A549 (cell line): ENCODE measurements around the gene TBX18. TPM values are rescaled to one million over a fixed set of nuclear protein-coding genes. Genes with fewer than 3 reads are reported as not detected.

Experiments used
- ATAC-seq, 2 experiments: fragments of 200-7000 bp in 1 of 2; fragments of >200 bp in 1 of 2; cut with Nextera tagmentation in 1 of 2; cut with Tn5 transposase in 1 of 2; 3 replicates each; pipeline versions ENCODE4 v1.8.0 to v1.9.1; 2018 to 2020; ENCODE audit warnings: mild to moderate bottlenecking in 1 of 2, moderate library complexity in 1 of 2
- CTCF ChIA-PET: fragments of 300-600 bp; sonication (Branson Sonifier 250); formaldehyde crosslinking; extraction: SDS; loops from one replicate; lab custom pipeline; 2021; ENCODE audit warnings: antibody characterized with exemption, inconsistent platforms; lab: Yijun Ruan, JAX
- POLR2A ChIA-PET: fragments of 350-600 bp; formaldehyde crosslinking; extraction: SDS; loops from one replicate; lab custom pipeline; 2021; ENCODE audit warnings: antibody characterized with exemption, inconsistent platforms; lab: Yijun Ruan, JAX
- DNase-seq, 2 experiments: peaks; one replicate each; pipeline versions ENCODE4 v3.0.0 to v3.0.0-alpha.2; 2011 to 2016; ENCODE audit warnings: low read depth in 1 of 2, low spot score in 1 of 2
- FAIRE-seq: peaks from 2 replicates; lab custom pipeline; 2011; peaks lifted over from hg19 to GRCh38; lab: Jason Lieb, UNC
- H3K27ac ChIP-seq, 2 experiments: fragments of >200 bp; sonication (Bioruptor Twin); formaldehyde crosslinking; 3 replicates each; pipeline ENCODE4 v1.5.1; 2016 to 2017
- H3K4me1 ChIP-seq: fragments of >200 bp; sonication (Bioruptor Twin); formaldehyde crosslinking; 3 replicates; pipeline ENCODE4 v1.6.1; 2016
- H3K4me2 ChIP-seq: fragments of >200 bp; sonication (Bioruptor Twin); formaldehyde crosslinking; 3 replicates; pipeline ENCODE4 v1.6.1; 2016
- H3K4me3 ChIP-seq: fragments of >200 bp; sonication (Bioruptor Twin); formaldehyde crosslinking; 3 replicates; pipeline ENCODE4 v1.5.1; 2016
- H3K9me3 ChIP-seq: fragments of >200 bp; sonication (Bioruptor Twin); formaldehyde crosslinking; 3 replicates; pipeline ENCODE4 v1.6.1; 2016
- CBX2 ChIP-seq: fragments of 200-600 bp; sonication (generic); IDR thresholded peaks from 2 replicates; pipeline ENCODE4 v1.6.1; 2016; ENCODE audit warnings: low read depth, mild to moderate bottlenecking, borderline replicate concordance
- CBX8 ChIP-seq: fragments of 200-600 bp; sonication (generic); IDR thresholded peaks from 2 replicates; pipeline ENCODE4 v1.6.1; 2016
- CHD4 ChIP-seq: fragments of 200-600 bp; sonication (generic); IDR thresholded peaks from 2 replicates; pipeline ENCODE4 v1.6.1; 2016; ENCODE audit warnings: antibody characterized with exemption, mild to moderate bottlenecking, borderline replicate concordance
- E2F6 ChIP-seq: IDR thresholded peaks from 2 replicates; pipeline ENCODE4 v1.6.1; 2012; ENCODE audit warnings: low read depth, borderline replicate concordance
- FOSB ChIP-seq: fragments of 250-450 bp; sonication (Bioruptor Pico); IDR thresholded peaks from 2 replicates; pipeline ENCODE4 v1.5.0; 2020; ENCODE audit warnings: mild to moderate bottlenecking, moderate library complexity
- FOSL2 ChIP-seq, 2 experiments: fragments of 450-650 bp in 1 of 2; fragments of >200 bp in 1 of 2; sonication (Bioruptor Twin) in 1 of 2; formaldehyde crosslinking; IDR thresholded peaks; 2 replicates each; pipeline versions ENCODE4 v1.5.0 to v1.6.1; 2016 to 2020; ENCODE audit warnings: mild to moderate bottlenecking in 1 of 2, moderate library complexity in 1 of 2
- FOXS1 ChIP-seq: fragments of 250-450 bp; sonication (Bioruptor Pico); IDR thresholded peaks from 2 replicates; pipeline ENCODE4 v1.5.0; 2020; ENCODE audit warnings: mild to moderate bottlenecking, moderate library complexity
- GATA3 ChIP-seq: IDR thresholded peaks from 2 replicates; pipeline ENCODE4 v1.6.1; 2012; ENCODE audit warnings: borderline replicate concordance
- HOXB5 ChIP-seq: fragments of 250-450 bp; sonication (Bioruptor Pico); IDR thresholded peaks from 2 replicates; pipeline ENCODE4 v1.5.0; 2020; ENCODE audit warnings: mild to moderate bottlenecking, moderate library complexity
- JUN ChIP-seq, 2 experiments: fragments of >200 bp; sonication (Bioruptor Twin); formaldehyde crosslinking; IDR thresholded peaks; 2 replicates in 1 of 2; 3 replicates in 1 of 2; pipeline ENCODE4 v1.6.1; 2016 to 2017
- JUNB ChIP-seq: fragments of >200 bp; sonication (Bioruptor Twin); formaldehyde crosslinking; IDR thresholded peaks from 2 replicates; pipeline ENCODE4 v1.6.1; 2016
- PHF8 ChIP-seq: fragments of 200-600 bp; sonication (generic); IDR thresholded peaks from 2 replicates; pipeline ENCODE4 v1.6.1; 2016; ENCODE audit warnings: low read depth, mild to moderate bottlenecking, antibody characterized with exemption, moderate library complexity, borderline replicate concordance
- POLR2A ChIP-seq: IDR thresholded peaks from 2 replicates; pipeline ENCODE4 v1.6.1; 2012; ENCODE audit warnings: mild to moderate bottlenecking, low read length
- RCOR1 ChIP-seq: fragments of 150-350 bp; IDR thresholded peaks from 2 replicates; pipeline ENCODE4 v1.6.1; 2014; ENCODE audit warnings: antibody characterized with exemption, low read length, low read depth
- REST ChIP-seq: fragments of 200-600 bp; sonication (generic); IDR thresholded peaks from 2 replicates; pipeline ENCODE4 v1.6.1; 2016; ENCODE audit warnings: antibody characterized with exemption, mild to moderate bottlenecking, moderate library complexity
- SMC3 ChIP-seq: fragments of >200 bp; sonication (Bioruptor Twin); formaldehyde crosslinking; IDR thresholded peaks from 3 replicates; pipeline ENCODE4 v1.6.1; 2018; ENCODE audit warnings: inconsistent platforms
- TFCP2L1 ChIP-seq: fragments of 250-450 bp; sonication (Bioruptor Pico); IDR thresholded peaks from 2 replicates; pipeline ENCODE4 v1.5.0; 2021; ENCODE audit warnings: mild to moderate bottlenecking
- USF2 ChIP-seq: fragments of 450-650 bp; IDR thresholded peaks from 2 replicates; pipeline ENCODE4 v1.6.1; 2014; ENCODE audit warnings: antibody characterized with exemption
- ZNF302 ChIP-seq: fragments of 250-450 bp; sonication (Bioruptor Pico); IDR thresholded peaks from 2 replicates; pipeline ENCODE4 v1.9.0; 2021; ENCODE audit warnings: inconsistent platforms, mild to moderate bottlenecking, moderate library complexity
- WGBS: methylation state at CpG from one replicate; pipeline ENCODE4 v1.1.6; 2017; ENCODE audit errors: missing lambda C conversion rate; 5-methylcytosine and 5-hydroxymethylcytosine counted together
- polyA plus RNA-seq, 4 experiments: library from polyadenylated mRNA; depleted of rRNA in 3 of 4; stranded (reverse); fragments of >200 nt; fragmentation: RNase III in 1 of 4; extraction: RNeasy Plus Mini Kit Qiagen cat#74134 plus additional on column Dnase treatment in 1 of 4; gene quantifications; 2 replicates in 3 of 4; 3 replicates in 1 of 4; pipeline ENCODE4 v1.2.3, GENCODE V29; 2011 to 2017

TBX18 gene
- polyA plus RNA-seq, 2 of the 4 experiments (the other 2 are of a cell fraction) = 20.8 to 67.4 TPM

- TF ChIP-seq REST (no peak), POLR2A (peak; percentile 45), PHF8 (no peak), GATA3 (no peak), JUN (IDR thresholded peaks at IDR 0.05) (peak in 1 of 2 experiments; percentile 56; a peak in 2 of 5 replicates), JUNB (no peak), E2F6 (peak; percentile 80)
Measured at GRCh38 chr6:84773431-84774156, 9.2 kb upstream of the TBX18 start (continued).

- ChIA-PET POLR2A (interaction anchor here (0.7 to 3.7 kb wide), 3 partner anchors 8 to 44 kb away, joined by 3 to 32 read pairs (median 16); partner anchors contain the start of gene TBX18), CTCF (interaction anchor here (0.6 to 4.2 kb wide), 8 partner anchors 10 to 393 kb away, joined by 3 to 26 read pairs (median 6); partner anchors contain the start of gene TBX18)
- Histone ChIP-seq H3K4me3 (peak overlapping the region; percentile 53), H3K4me1 (peaks cover 7% of the 10 kb centered on the region; the same call in 2 of the 3 replicates), H3K9me3 (no peaks in the 10 kb centered on the region), H3K27ac (peak overlapping the region; percentile 73 to 99), H3K4me2 (peak overlapping the region; percentile 79)
- ATAC-seq (peak; percentile 0 to 3; a peak in 3 of 6 replicates), FAIRE-seq (no peak), DNase-seq (peak in 1 of 2 experiments; percentile 50)
- TF ChIP-seq USF2 (no peak), CBX2 (no peak), FOXS1 (CRISPR knock-in tag) (no peak), SMC3 (no peak), REST (no peak), ZNF302 (CRISPR knock-in tag) (no peak), HOXB5 (no peak), CHD4 (no peak), RCOR1 (no peak), TFCP2L1 (CRISPR knock-in tag) (no peak), FOSL2 (IDR thresholded peaks at IDR 0.05) (no peak), FOSL2 (CRISPR knock-in tag; IDR thresholded peaks at IDR 0.05) (no peak), CBX8 (no peak), FOSB (CRISPR knock-in tag) (no peak)
- 10% methylated on average over 5 of the region's 14 CpGs for WGBS
Measured at GRCh38 chr6:84773133-84773430, 8.7 kb upstream of the TBX18 start.
